Femur (tissue), 1 donor: Measurements from ENCODE around the gene CR1.
"Not testable (repeated sequence)": the region's sequence is repeated elsewhere in the genome, so short reads cannot be mapped to it uniquely, and the experiment has no call there.

Source experiments
- DNase-seq: peaks from one replicate; pipeline ENCODE4 v3.0.0-alpha.2; 2017

CR1 gene

DNA sequence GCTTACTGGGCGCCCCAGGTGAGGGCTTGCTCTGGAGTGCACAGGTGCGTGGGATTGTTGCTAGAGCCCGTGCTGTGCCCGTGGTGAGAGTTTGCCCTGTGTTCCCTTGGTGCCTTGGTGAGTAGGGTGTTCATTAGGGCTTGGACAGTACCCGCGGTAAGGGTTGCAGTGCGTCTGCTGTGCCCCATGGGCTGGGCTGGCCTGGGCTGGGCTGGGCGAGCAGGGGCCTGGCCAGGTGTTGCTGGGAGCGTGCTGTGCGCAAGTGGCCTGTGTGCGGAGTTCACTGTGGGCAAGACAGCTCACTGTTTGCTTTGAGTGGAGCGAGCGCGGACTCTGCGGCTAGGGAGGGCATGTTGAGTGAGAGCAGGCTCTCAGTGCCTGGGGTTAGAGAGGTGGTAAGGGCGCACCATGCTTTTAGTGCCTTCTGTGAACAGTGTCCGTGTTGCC, 149.7 kb downstream of the CR1 start:
- DNase-seq: no peak

DNA sequence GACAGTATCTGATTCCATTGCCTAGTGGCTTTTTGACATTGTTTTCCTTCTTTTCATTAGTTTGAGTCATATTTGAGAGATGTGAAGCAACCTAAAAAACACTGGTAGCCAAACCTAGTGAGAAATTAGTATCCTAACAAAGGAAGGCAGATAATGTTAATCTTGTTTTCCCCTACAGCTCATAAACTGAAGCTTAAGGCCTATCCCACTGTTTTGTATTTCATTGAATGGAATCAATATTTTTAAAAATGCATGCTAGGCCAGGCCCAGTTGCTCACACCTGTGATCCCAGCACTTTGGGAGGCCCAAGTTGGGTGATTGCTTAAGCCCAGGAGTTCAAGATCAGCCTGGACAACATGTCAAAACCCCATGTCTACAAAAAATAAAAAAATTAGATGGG, 150.2 kb downstream of the CR1 start:
- DNase-seq: no peak

GRCh38 chr1:207646944-207647579, 151.1 kb downstream of the CR1 start:
- no peak for DNase-seq

- no peak for DNase-seq
Measured at GRCh38 chr1:207647671-207648333, 151.8 kb downstream of the CR1 start.

DNA sequence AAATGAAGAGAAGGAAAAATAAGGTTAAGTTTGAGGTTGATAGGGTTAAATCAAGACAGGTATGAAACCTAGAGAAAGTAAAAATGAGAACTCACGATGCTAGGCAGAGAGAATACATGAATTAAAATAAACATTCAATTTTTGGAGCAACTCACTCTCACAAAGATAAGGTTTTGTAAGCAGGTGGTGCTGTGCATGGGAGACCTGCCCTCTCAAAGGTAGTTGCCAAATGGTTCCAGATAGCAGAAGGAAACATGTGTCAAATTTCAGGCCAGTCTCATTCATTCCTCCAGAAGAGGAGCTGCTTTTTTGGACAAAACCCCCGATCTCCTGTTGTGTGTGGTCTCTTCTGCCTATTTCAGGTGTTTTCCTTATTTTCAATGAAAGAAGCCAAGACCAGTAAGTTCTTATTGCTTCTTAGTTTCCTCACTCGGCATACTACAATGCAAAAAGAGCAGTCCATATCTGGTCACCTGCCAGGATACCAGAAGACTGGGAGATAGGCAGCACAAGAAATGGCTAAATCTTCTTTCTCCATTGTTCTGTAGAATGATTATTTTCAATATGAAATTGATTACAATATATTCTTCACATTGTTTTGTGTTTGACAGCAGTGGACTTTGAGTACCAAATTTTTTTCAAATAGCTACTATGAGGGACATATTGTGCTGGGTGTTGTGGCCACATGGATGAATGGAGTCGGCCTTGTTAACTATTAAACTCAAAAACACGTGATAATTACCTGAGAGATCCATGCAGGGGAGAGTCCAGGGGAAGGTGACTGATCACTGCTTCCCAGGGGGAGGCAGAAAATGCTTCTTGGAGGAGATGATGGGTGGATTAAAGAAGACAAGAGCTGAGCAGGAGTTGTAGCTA, 152.6 kb downstream of the CR1 start:
- DNase-seq: no peak

GRCh38 chr1:207649210-207649753, 153.3 kb downstream of the CR1 start:
- DNase-seq: no peak

DNA sequence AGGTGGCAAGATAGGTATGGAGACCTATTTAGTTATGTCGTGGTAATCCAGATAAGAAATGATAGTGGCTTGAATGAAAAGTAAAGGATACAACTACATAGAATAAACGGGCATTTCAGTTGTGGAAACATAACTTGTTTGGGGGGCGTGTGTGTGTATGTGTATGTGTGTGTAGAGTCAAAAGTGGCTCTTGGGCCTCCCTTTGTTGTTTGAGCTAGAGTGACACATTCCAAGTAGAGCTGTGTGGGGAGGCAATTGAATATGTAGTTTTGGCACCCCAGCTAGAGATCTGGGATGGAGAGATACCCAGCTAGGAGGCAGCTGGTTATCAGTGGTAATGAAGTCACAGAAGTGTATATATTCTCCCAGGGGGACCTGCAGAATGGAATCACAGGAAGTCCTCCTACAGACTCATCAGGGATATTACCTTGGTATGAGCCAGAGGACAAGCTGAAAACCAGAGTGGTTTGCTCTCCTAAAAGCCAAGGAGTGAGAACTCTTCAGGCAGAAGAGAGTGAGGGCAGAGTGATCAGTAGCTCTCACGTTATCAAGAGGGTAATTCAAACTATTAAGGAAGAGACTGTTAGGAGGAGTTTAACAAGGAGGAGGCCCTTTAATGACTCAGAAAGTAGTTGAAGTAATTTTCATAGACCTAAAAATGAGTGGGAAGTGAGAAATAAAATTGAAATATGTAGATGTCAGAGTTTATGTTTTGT, 154.1 kb downstream of the CR1 start:
- no peak for DNase-seq

- no peak for DNase-seq
Measured at GRCh38 chr1:207651583-207651982, 155.6 kb downstream of the CR1 start.

GRCh38 chr1:207654320-207654719, 158.4 kb downstream of the CR1 start:
- DNase-seq: no peak

GRCh38 chr1:207658408-207658807, 162.5 kb downstream of the CR1 start:
- no peak for DNase-seq

GRCh38 chr1:207658904-207659485, 163.0 kb downstream of the CR1 start:
- no peak for DNase-seq

DNA sequence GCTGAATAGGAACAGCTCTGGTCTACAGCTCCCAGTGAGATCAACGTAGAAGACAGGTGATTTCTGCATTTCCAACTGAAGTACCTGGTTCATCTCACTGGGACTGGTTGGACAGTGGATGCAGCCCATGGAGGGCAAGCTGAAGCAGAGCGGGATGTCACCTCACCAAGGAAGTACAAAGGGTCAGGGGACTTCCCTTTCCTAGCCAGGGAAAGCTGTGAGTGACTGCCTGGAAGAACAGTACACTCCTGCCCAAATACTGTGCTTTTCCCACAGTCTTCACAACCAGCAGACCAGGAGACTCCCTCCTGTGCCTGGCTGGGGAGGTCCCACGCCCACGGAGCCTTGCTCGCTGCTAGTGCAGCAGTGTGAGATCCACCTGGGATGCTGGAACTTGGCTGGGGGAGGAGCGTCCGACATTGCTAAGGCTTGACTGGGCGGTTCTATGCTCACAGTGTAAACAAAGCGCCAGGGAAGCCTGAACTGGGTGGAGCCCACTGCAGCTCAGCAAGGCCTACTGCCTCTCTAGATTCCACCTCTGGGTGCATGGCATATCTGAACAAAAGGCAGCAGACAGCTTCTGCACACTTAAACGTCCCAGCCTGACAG, 163.7 kb downstream of the CR1 start:
- no peak for DNase-seq

GRCh38 chr1:207661420-207661819, 165.5 kb downstream of the CR1 start:
- DNase-seq: not testable (repeated sequence)

DNA sequence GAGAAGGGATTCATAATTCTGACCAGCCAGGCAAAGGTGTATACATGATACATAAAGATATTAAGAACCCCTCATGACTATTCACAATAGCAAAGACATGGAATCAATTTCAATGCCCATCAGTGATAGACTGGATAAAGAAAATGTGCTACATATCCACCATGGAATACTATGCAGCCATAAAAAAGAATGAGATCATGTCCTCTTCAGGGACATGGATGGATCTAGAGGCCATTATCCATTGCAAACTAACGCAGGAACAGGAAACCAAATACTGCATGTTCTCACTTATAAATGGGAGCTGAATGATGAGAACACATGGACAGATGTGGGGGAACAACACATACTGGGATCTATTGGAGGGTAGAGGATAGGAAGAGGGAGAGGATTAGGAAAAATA, 170.4 kb downstream of the CR1 start:
- no peak for DNase-seq

GRCh38 chr1:207669528-207670009, 173.6 kb downstream of the CR1 start:
- no peak for DNase-seq

DNA sequence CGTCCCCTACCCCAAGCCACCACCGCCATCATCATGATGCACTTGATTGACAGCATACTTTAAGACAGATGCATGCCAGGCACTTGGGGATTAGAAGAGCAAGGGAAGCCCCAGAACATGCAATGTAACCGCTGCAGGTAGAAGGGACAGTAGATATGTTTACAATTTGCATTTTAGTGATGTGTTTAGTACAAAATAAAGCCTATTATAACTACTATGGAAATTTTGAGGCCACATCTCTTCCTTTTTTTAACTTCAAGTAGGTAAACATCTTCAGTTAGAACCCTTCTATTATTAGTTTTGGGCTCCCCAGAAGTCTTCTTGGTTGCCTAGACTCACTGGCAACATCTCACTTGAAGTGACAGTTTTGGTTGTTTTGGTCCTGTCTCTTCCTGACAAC, 174.2 kb downstream of the CR1 start:
- DNase-seq: no peak

DNA sequence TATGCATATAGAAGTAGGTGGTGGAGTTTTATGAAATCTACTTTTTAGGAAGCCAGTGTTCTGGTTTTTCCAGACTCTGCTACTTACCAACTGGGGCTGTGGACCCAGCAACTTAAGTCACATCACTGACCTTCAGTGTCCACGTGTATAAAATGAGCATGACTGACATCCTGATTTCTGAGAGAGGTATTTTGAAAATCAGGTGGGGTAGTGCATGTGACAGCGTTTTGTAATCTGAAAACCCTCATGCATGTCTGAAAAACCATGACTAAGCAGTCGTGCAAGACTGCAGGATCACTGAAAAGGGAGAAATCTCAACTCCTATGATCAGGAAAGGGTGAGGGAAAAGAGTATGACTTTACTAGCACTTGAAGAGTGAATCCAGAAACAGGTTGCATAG, 175.0 kb downstream of the CR1 start:
- no peak for DNase-seq

DNA sequence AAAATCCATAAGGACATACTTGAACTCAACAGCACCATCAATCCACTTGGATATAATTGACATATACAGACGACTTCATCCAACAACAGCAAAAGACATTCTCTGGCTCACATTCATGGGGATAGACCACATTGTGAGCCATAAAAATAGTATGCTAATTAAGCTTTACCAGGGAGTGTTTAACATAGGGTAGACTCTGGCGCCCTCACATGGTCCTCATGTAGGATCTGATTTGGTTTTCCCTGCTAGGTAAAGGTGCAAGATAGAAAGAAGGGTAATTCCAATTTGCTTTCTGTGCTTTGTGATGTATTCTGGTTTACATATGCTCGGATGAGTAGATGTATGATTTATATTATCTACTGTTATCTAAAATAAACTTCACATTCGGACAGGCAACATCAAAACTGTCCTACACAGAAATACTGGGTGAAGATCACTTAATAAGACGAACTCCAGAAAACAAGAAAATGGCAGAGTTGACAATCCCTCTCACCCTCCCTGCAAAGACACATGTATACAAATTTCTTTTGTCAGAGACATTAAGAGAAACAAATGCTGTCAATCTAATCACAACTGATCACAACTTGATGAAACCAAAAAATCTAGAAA, 176.7 kb downstream of the CR1 start:
- DNase-seq: no peak

- DNase-seq: no peak
Measured at GRCh38 chr1:207673399-207673798, 177.4 kb downstream of the CR1 start.

GRCh38 chr1:207676153-207676552, 180.2 kb downstream of the CR1 start:
- no peak for DNase-seq
